H1 (cell line): ENCODE results near the gene PER2. TPM values are rescaled to one million over a fixed set of nuclear protein-coding genes. Genes with fewer than 3 reads are reported as not detected.

Experiments used
- CTCF ChIA-PET: fragments of 300-600 bp; sonication (Branson Sonifier 250); formaldehyde crosslinking; loops from one replicate; lab custom pipeline; 2021; ENCODE audit not compliant: partially characterized antibody; lab: Charles Lee
- POLR2A ChIA-PET: fragments of 300-600 bp; sonication (Branson Sonifier 250); formaldehyde crosslinking; loops from one replicate; lab custom pipeline; 2021; ENCODE audit warnings: inconsistent platforms; ENCODE audit not compliant: partially characterized antibody; lab: Charles Lee
- DNase-seq, 2 experiments: peaks; one replicate each; pipeline versions ENCODE4 v3.0.0 to v3.0.0-alpha.2; 2010 to 2022; ENCODE audit warnings: low spot score in 2 of 2, low read depth in 1 of 2, mixed read lengths in 1 of 2
- FAIRE-seq: peaks from 2 replicates; lab custom pipeline; 2011; peaks lifted over from hg19 to GRCh38; lab: Jason Lieb, UNC
- H2AFZ ChIP-seq: 2 replicates; pipeline ENCODE4 v1.8.1; 2012; ENCODE audit warnings: low read length, inconsistent platforms
- H2AK5ac ChIP-seq: 2 replicates; pipeline ENCODE4 v1.6.1; 2013; ENCODE audit warnings: low read depth, low read length
- H2BK120ac ChIP-seq: replicated peaks from 2 replicates; pipeline ENCODE3; 2013; ENCODE audit warnings: low read depth, low read length, inconsistent platforms
- H2BK12ac ChIP-seq: 2 replicates; pipeline ENCODE4 v1.6.1; 2013; ENCODE audit warnings: low read depth, low read length
- H2BK15ac ChIP-seq: 2 replicates; pipeline ENCODE4 v1.6.1; 2013; ENCODE audit warnings: low read length
- H2BK20ac ChIP-seq: 2 replicates; pipeline ENCODE4 v1.6.1; 2013; ENCODE audit warnings: low read length
- H2BK5ac ChIP-seq: 2 replicates; pipeline ENCODE4 v1.6.1; 2013; ENCODE audit warnings: low read depth, low read length
- H3K14ac ChIP-seq: 2 replicates; pipeline ENCODE4 v1.6.1; 2013; ENCODE audit warnings: inconsistent platforms; ENCODE audit not compliant: insufficient read length
- H3K18ac ChIP-seq: 2 replicates; pipeline ENCODE4 v1.6.1; 2013; ENCODE audit warnings: low read length; ENCODE audit errors: extremely low read depth
- H3K23ac ChIP-seq: 2 replicates; pipeline ENCODE4 v1.6.1; 2013; ENCODE audit warnings: inconsistent platforms; ENCODE audit not compliant: insufficient read length
- H3K23me2 ChIP-seq: 2 replicates; pipeline ENCODE4 v1.6.1; 2013; ENCODE audit warnings: low read depth, low read length
- H3K27ac ChIP-seq: 2 replicates; pipeline ENCODE4 v1.6.1; 2011; ENCODE audit warnings: low read depth, low read length, inconsistent platforms
- H3K27me3 ChIP-seq, 4 experiments: replicated peaks in 1 of 4; 1 replicate in 1 of 4; 2 replicates in 3 of 4; pipeline versions ENCODE4 v1.6.1 to v1.8.1; 2011 to 2013; ENCODE audit warnings: low read length in 3 of 4, mild to moderate bottlenecking in 3 of 4, inconsistent platforms in 2 of 4, mixed read lengths in 2 of 4, moderate library complexity in 1 of 4; ENCODE audit not compliant: control insufficient read depth in 3 of 4, insufficient read depth in 3 of 4; ENCODE audit errors: extremely low read depth in 1 of 4
- H3K36me3 ChIP-seq, 4 experiments: 2 replicates each; pipeline versions ENCODE4 v1.6.1 to v1.8.1; 2011 to 2013; ENCODE audit warnings: mild to moderate bottlenecking in 4 of 4, low read length in 3 of 4, moderate library complexity in 2 of 4, control low read depth in 1 of 4, inconsistent platforms in 1 of 4; ENCODE audit not compliant: insufficient read depth in 4 of 4, control insufficient read depth in 2 of 4
- H3K4ac ChIP-seq: replicated peaks from 2 replicates; pipeline ENCODE3; 2013; ENCODE audit warnings: low read length, low read depth, mixed read lengths, inconsistent platforms; ENCODE audit not compliant: insufficient read length
- H3K4me1 ChIP-seq, 4 experiments: replicated peaks in 1 of 4; 1 replicate in 1 of 4; 2 replicates in 3 of 4; pipeline versions ENCODE4 v1.6.1 to v1.8.1; 2011 to 2013; ENCODE audit warnings: low read length in 3 of 4, inconsistent platforms in 2 of 4, mixed read lengths in 1 of 4; ENCODE audit not compliant: insufficient read depth in 4 of 4, control insufficient read depth in 3 of 4
- H3K4me2 ChIP-seq, 2 experiments: 2 replicates each; pipeline versions ENCODE4 v1.6.1 to v1.8.1; 2011 to 2013; ENCODE audit warnings: low read depth in 2 of 2, low read length in 2 of 2, control low read depth in 1 of 2, inconsistent platforms in 1 of 2, mild to moderate bottlenecking in 1 of 2; ENCODE audit not compliant: insufficient read depth in 1 of 2
- H3K4me3 ChIP-seq, 4 experiments: fragments of 200-600, 300-600 bp in 1 of 4; sonication (generic), shearing (Covaris generic), sonication (Bioruptor Twin) in 1 of 4; 2 replicates each; pipeline versions ENCODE4 v1.5.1 to v1.8.1; 2011 to 2016; ENCODE audit warnings: low read length in 4 of 4, low read depth in 3 of 4, control low read depth in 2 of 4, inconsistent platforms in 2 of 4, mild to moderate bottlenecking in 2 of 4, mixed read lengths in 1 of 4, moderate library complexity in 1 of 4; ENCODE audit not compliant: insufficient read depth in 2 of 4; ENCODE audit errors: extremely low read depth in 1 of 4
- H3K56ac ChIP-seq: replicated peaks from 2 replicates; pipeline ENCODE3; 2013; ENCODE audit warnings: low read depth, mild to moderate bottlenecking, mixed read lengths, low read length, inconsistent platforms; ENCODE audit not compliant: insufficient read length
- H3K79me1 ChIP-seq: 2 replicates; pipeline ENCODE4 v1.6.1; 2013; ENCODE audit warnings: low read depth, low read length, control low read depth
- H3K79me2 ChIP-seq, 2 experiments: 2 replicates each; pipeline versions ENCODE4 v1.6.1 to v1.8.1; 2012 to 2013; ENCODE audit warnings: low read length in 2 of 2, mild to moderate bottlenecking in 2 of 2, inconsistent platforms in 1 of 2; ENCODE audit not compliant: insufficient read depth in 2 of 2, control insufficient read depth in 1 of 2
- H3K9ac ChIP-seq, 4 experiments: replicated peaks in 1 of 4; 1 replicate in 1 of 4; 2 replicates in 3 of 4; pipeline versions ENCODE4 v1.6.1 to v1.8.1; 2011 to 2013; ENCODE audit warnings: low read depth in 3 of 4, low read length in 3 of 4, control low read depth in 2 of 4, mild to moderate bottlenecking in 2 of 4, moderate library complexity in 2 of 4, inconsistent platforms in 1 of 4; ENCODE audit errors: extremely low read depth in 1 of 4
- H3K9me3 ChIP-seq, 2 experiments: 2 replicates each; pipeline versions ENCODE4 v1.6.1 to v1.8.1; 2012 to 2013; ENCODE audit warnings: mild to moderate bottlenecking in 2 of 2, moderate library complexity in 2 of 2, control low read depth in 1 of 2, inconsistent platforms in 1 of 2, low read depth in 1 of 2, low read length in 1 of 2, mixed read lengths in 1 of 2; ENCODE audit not compliant: insufficient read depth in 2 of 2
- H4K20me1 ChIP-seq, 2 experiments: replicated peaks in 1 of 2; 2 replicates each; pipeline versions ENCODE3 to v1.8.1; 2011 to 2013; ENCODE audit warnings: inconsistent platforms in 2 of 2, low read length in 2 of 2, mild to moderate bottlenecking in 1 of 2; ENCODE audit not compliant: insufficient read depth in 2 of 2, control insufficient read depth in 1 of 2
- H4K5ac ChIP-seq: 2 replicates; pipeline ENCODE4 v1.6.1; 2013; ENCODE audit warnings: low read length, low read depth, mixed read lengths, inconsistent platforms; ENCODE audit not compliant: insufficient read length
- H4K8ac ChIP-seq: 2 replicates; pipeline ENCODE4 v1.8.0; 2013; ENCODE audit warnings: mild to moderate bottlenecking, moderate library complexity, low read length, inconsistent platforms; ENCODE audit not compliant: insufficient read depth; ENCODE audit errors: extremely low read depth
- H4K91ac ChIP-seq: replicated peaks from 2 replicates; pipeline ENCODE3; 2013; ENCODE audit warnings: low read length, mixed read lengths, inconsistent platforms; ENCODE audit not compliant: insufficient read length
- CHD1 ChIP-seq: IDR thresholded peaks from 2 replicates; pipeline ENCODE4 v1.6.1; 2012; ENCODE audit warnings: low read depth, low read length, improper control_type of control experiment
- CHD2 ChIP-seq: IDR thresholded peaks from 2 replicates; pipeline ENCODE4 v1.6.1; 2012; ENCODE audit warnings: low read length, improper control_type of control experiment
- WGBS, 2 experiments: shearing (Covaris generic) in 1 of 2; methylation state at CpG; one replicate each; pipeline versions ENCODE4 v1.1.6 to v1.1.7; 2013 to 2015; ENCODE audit warnings: low lambda C conversion rate in 2 of 2, mixed read lengths in 2 of 2, inconsistent platforms in 1 of 2, low coverage in 1 of 2, missing lambda C conversion rate in 1 of 2; ENCODE audit not compliant: insufficient replicate concordance in 2 of 2, insufficient coverage in 1 of 2, insufficient read length in 1 of 2; ENCODE audit errors: extremely low coverage in 1 of 2, missing lambda C conversion rate in 1 of 2; 5-methylcytosine and 5-hydroxymethylcytosine counted together
- polyA plus RNA-seq, 7 experiments: library from polyadenylated mRNA; depleted of rRNA in 3 of 7; stranded (reverse) in 5 of 7; unstranded in 2 of 7; fragments of >200 nt in 5 of 7; fragments of 200-250 nt in 2 of 7; gene quantifications; 1 replicate in 5 of 7; 2 replicates in 1 of 7; 4 replicates in 1 of 7; pipeline versions ENCODE4 v1.2.1 to v1.2.3, GENCODE V29; 2011 to 2013; ENCODE audit warnings: missing spikeins in 2 of 7, mixed read lengths in 2 of 7
- total RNA-seq: library from RNA; stranded (reverse); fragmentation: NEBNext Ultra II Directional; extraction: Animal tissue kit (Norgen Biotek cat#: 25700); gene quantifications from 2 replicates; pipeline ENCODE4 v1.2.1, GENCODE V29; 2021

The PER2 gene
- total and polyA plus RNA-seq, 2 of the 8 experiments (the other 6 are each of a cell fraction or from before 2014, with no cell fraction given): 0.91 to 5.5 TPM

- Histone ChIP-seq H4K8ac (no peak overlapping the region), H3K4me3 (no peak overlapping the region), H3K18ac (no peak overlapping the region), H3K56ac (no peak overlapping the region), H4K91ac (no peak overlapping the region), H2BK12ac (no peak overlapping the region), H3K4me1 (no peaks in the 10 kb centered on the region), H3K79me2 (no peaks in the 10 kb centered on the region), H4K20me1 (peaks cover 0 to 6% of the 10 kb centered on the region in 2 experiments), H3K27ac (no peak overlapping the region), H3K27me3 (no peaks in the 10 kb centered on the region), H2BK120ac (no peak overlapping the region), H3K4ac (no peak overlapping the region), H3K4me2 (no peak overlapping the region), H3K9me3 (no peaks in the 10 kb centered on the region), H2BK15ac (no peak overlapping the region), H3K9ac (no peak overlapping the region), H4K5ac (no peak overlapping the region), H2BK20ac (no peak overlapping the region), H2AFZ (no peak overlapping the region), H3K36me3 (peaks cover 0 to 4% (median 0%) of the 10 kb centered on the region in 4 experiments; a peak in 2 of 8 replicates), H3K14ac (no peak overlapping the region), H3K79me1 (no peaks in the 10 kb centered on the region; the same call in none of the 2 replicates), H2BK5ac (no peak overlapping the region), H3K23ac (no peak overlapping the region), H2AK5ac (no peak overlapping the region), H3K23me2 (no peaks in the 10 kb centered on the region)
- ChIA-PET POLR2A (no interaction called here), CTCF (interaction anchor here (4.8 kb wide), 1 partner anchor 22 kb away, joined by 18 read pairs; no protein-coding TSS in a partner anchor)
- no peak for FAIRE-seq
- DNase-seq: no peak
- 93% methylated on average over 6 of the region's 6 CpGs; no CpG with 5 or more reads in 1 of the 2 experiments for WGBS, 2 experiments
- no peak for TF ChIP-seq CHD1
- TF ChIP-seq CHD2: no peak
Observed at GRCh38 chr2:238334885-238335284, 46.5 kb upstream of the PER2 start.
